KMS-11 (cell line): ENCODE data around the gene DDOST.

Experiments used
- H2AFZ ChIP-seq: fragments of 200-600 bp; sonication (generic); 2 replicates; pipeline ENCODE4 v1.6.1; 2016; ENCODE audit warnings: antibody characterized with exemption, mixed run types, low read depth
- H3K27ac ChIP-seq: fragments of 200-600 bp; sonication (generic); 2 replicates; pipeline ENCODE4 v1.6.1; 2016; ENCODE audit warnings: mild to moderate bottlenecking, mixed run types
- H3K27me3 ChIP-seq: fragments of 200-600 bp; sonication (generic); 2 replicates; pipeline ENCODE4 v1.6.1; 2017; ENCODE audit warnings: mild to moderate bottlenecking, low read depth, mixed run types, moderate library complexity; ENCODE audit not compliant: insufficient read depth
- H3K36me3 ChIP-seq: fragments of 200-600 bp; sonication (generic); 2 replicates; pipeline ENCODE4 v1.6.1; 2017; ENCODE audit warnings: mild to moderate bottlenecking, mixed run types; ENCODE audit not compliant: insufficient read depth
- H3K4me1 ChIP-seq: fragments of 200-600 bp; sonication (generic); 2 replicates; pipeline ENCODE4 v1.6.1; 2016; ENCODE audit warnings: mild to moderate bottlenecking, low read depth, mixed run types; ENCODE audit not compliant: poor library complexity, severe bottlenecking
- H3K4me2 ChIP-seq: fragments of 200-600 bp; sonication (generic); 2 replicates; pipeline ENCODE4 v1.7.0; 2016; ENCODE audit warnings: mild to moderate bottlenecking, mixed run types
- H3K4me3 ChIP-seq: fragments of 200-600 bp; sonication (generic); IDR thresholded peaks from 2 replicates; pipeline ENCODE4 v1.6.1; 2017; ENCODE audit warnings: low read depth, low read length, mixed read lengths; ENCODE audit not compliant: insufficient read depth
- H3K79me2 ChIP-seq: fragments of 200-600 bp; sonication (generic); 2 replicates; pipeline ENCODE4 v1.6.1; 2016; ENCODE audit warnings: low read depth, mixed run types; ENCODE audit not compliant: insufficient read depth
- H3K9ac ChIP-seq: fragments of 200-600 bp; sonication (generic); 2 replicates; pipeline ENCODE4 v1.6.1; 2016; ENCODE audit warnings: mild to moderate bottlenecking, mixed run types
- H4K20me1 ChIP-seq: fragments of 200-600 bp; sonication (generic); 2 replicates; pipeline ENCODE4 v1.6.1; 2016; ENCODE audit warnings: mild to moderate bottlenecking, mixed run types; ENCODE audit not compliant: insufficient read depth
- CTCF ChIP-seq: fragments of 200-600 bp; sonication (generic); conservative IDR thresholded peaks from 2 replicates; pipeline ENCODE4 v1.6.1; 2017; ENCODE audit warnings: low read depth, mild to moderate bottlenecking, antibody characterized with exemption, low read length, moderate library complexity, mixed read lengths

The DDOST gene

GRCh38 chr1:20700636-20701215, 39.6 kb upstream of the DDOST start:
- H3K4me1 ChIP-seq = no peaks in the 10 kb centered on the region
- no peak overlapping the region for H3K4me3 ChIP-seq
- H3K36me3 ChIP-seq = no peaks in the 10 kb centered on the region
- no peak for TF ChIP-seq CTCF
- H3K27me3 ChIP-seq = peaks cover 7% of the 10 kb centered on the region; the same call in 1 of the 2 replicates
- no peak overlapping the region for H3K27ac ChIP-seq
- H2AFZ ChIP-seq = no peak overlapping the region
- H3K4me2 ChIP-seq = no peak overlapping the region
- H4K20me1 ChIP-seq = no peaks in the 10 kb centered on the region
- H3K9ac ChIP-seq = no peak overlapping the region
- no peaks in the 10 kb centered on the region for H3K79me2 ChIP-seq

GRCh38 chr1:20699558-20699957, 38.4 kb upstream of the DDOST start:
- Histone ChIP-seq H3K4me2 (no peak overlapping the region), H4K20me1 (no peaks in the 10 kb centered on the region), H3K79me2 (no peaks in the 10 kb centered on the region), H2AFZ (no peak overlapping the region), H3K4me1 (no peaks in the 10 kb centered on the region), H3K4me3 (no peak overlapping the region), H3K27me3 (peaks cover 5% of the 10 kb centered on the region; the same call in 1 of the 2 replicates), H3K9ac (no peak overlapping the region), H3K36me3 (no peaks in the 10 kb centered on the region), H3K27ac (no peak overlapping the region)
- no peak for TF ChIP-seq CTCF

GRCh38 chr1:20698195-20698910, 37.2 kb upstream of the DDOST start:
- no peak overlapping the region for H3K9ac ChIP-seq
- H3K27ac ChIP-seq = no peak overlapping the region
- H3K4me2 ChIP-seq = no peak overlapping the region
- peaks cover 5% of the 10 kb centered on the region; the same call in 1 of the 2 replicates for H3K27me3 ChIP-seq
- no peaks in the 10 kb centered on the region for H3K36me3 ChIP-seq
- H4K20me1 ChIP-seq = no peaks in the 10 kb centered on the region
- H3K4me1 ChIP-seq = no peaks in the 10 kb centered on the region
- H2AFZ ChIP-seq = no peak overlapping the region
- no peak overlapping the region for H3K4me3 ChIP-seq
- H3K79me2 ChIP-seq = no peaks in the 10 kb centered on the region
- no peak for TF ChIP-seq CTCF

- Histone ChIP-seq H3K27ac (no peak overlapping the region), H3K4me1 (no peaks in the 10 kb centered on the region), H4K20me1 (no peaks in the 10 kb centered on the region), H2AFZ (no peak overlapping the region; the same call in 1 of the 2 replicates), H3K4me2 (no peak overlapping the region), H3K36me3 (no peaks in the 10 kb centered on the region), H3K79me2 (no peaks in the 10 kb centered on the region), H3K4me3 (no peak overlapping the region), H3K27me3 (peaks cover 8% of the 10 kb centered on the region; the same call in 1 of the 2 replicates), H3K9ac (no peak overlapping the region)
- no peak for TF ChIP-seq CTCF
Measured at GRCh38 chr1:20697563-20697962, 36.4 kb upstream of the DDOST start.
